ENCODE measurements around the gene NBAS. TPM values are rescaled to one million over a fixed set of nuclear protein-coding genes. Genes with fewer than 3 reads are reported as not detected.

The NBAS gene
- total and polyA plus RNA-seq, 10 of the 15 experiments (the other 5 are each of a cell fraction or from before 2014, with no cell fraction given), result 4.3 to 32.7 (median 20.8) TPM

GRCh38 chr2:15316370-15316814 lies 244.7 kb downstream of the NBAS start:
- ATAC-seq, result no peak
- H3K4me1 ChIP-seq (ENCODE audit: control insufficient read depth, insufficient read depth, low read length), result peaks cover 22% of the 10 kb centered on the region
- no peaks in the 10 kb centered on the region; the same call in 2 of the 3 replicates for H3K9me3 ChIP-seq (replicated peaks; ENCODE audit: control insufficient read depth, insufficient read depth, low read length)
- H2AFZ ChIP-seq (ENCODE audit: control insufficient read depth, low read depth, low read length), result no peak overlapping the region
- no peak for TF ChIP-seq RELB (IDR thresholded peaks at IDR 0.05; ENCODE audit: low read depth)
- no peak for TF ChIP-seq ZNF687 (IDR thresholded peaks at IDR 0.05)
- no peak for TF ChIP-seq CHD4 (IDR thresholded peaks at IDR 0.05)
- no peak for TF ChIP-seq ETV6 (conservative IDR thresholded peaks at IDR 0.05 in 1 of 2, IDR thresholded peaks at IDR 0.05 in 1 of 2; ENCODE audit: borderline replicate concordance in 1 of 2, low read depth in 1 of 2)
- no peak for TF ChIP-seq IKZF1 (conservative IDR thresholded peaks at IDR 0.05)
- TF ChIP-seq TARDBP (IDR thresholded peaks at IDR 0.05; ENCODE audit: borderline replicate concordance), result no peak
- no peak for TF ChIP-seq IKZF2 (IDR thresholded peaks at IDR 0.05)
- TF ChIP-seq TCF3 (IDR thresholded peaks at IDR 0.05; ENCODE audit: borderline replicate concordance, insufficient read depth, low read depth, low read length), result no peak
- no peak for TF ChIP-seq ZNF384 (IDR thresholded peaks at IDR 0.05; ENCODE audit: borderline replicate concordance, low read depth, low read length)
- no peak for TF ChIP-seq HCFC1 (IDR thresholded peaks at IDR 0.05; ENCODE audit: low read length)
- no peak for TF ChIP-seq PAX5 (IDR thresholded peaks at IDR 0.05; ENCODE audit: borderline replicate concordance, low read depth, low read length)
- TF ChIP-seq E4F1 (IDR thresholded peaks at IDR 0.05; ENCODE audit: borderline replicate concordance, partially characterized antibody), result no peak
- no peak for TF ChIP-seq PAX8 (IDR thresholded peaks at IDR 0.05)
- no peak for TF ChIP-seq PBX3 (IDR thresholded peaks at IDR 0.05; ENCODE audit: insufficient replicate concordance, low read depth, low read length)
- no peak for TF ChIP-seq CBX3 (IDR thresholded peaks at IDR 0.05; ENCODE audit: borderline replicate concordance, low read depth)
- no peak for TF ChIP-seq BRCA1 (IDR thresholded peaks at IDR 0.05; ENCODE audit: low read depth, low read length)
- no peak overlapping the region for H3K4me2 ChIP-seq (ENCODE audit: control insufficient read depth, insufficient read depth)
- no peak for DNase-seq (ENCODE audit: low read depth, low spot score)
- ChIA-PET POLR2A (no interaction called here), SMC1A (ENCODE audit: uncharacterized antibody, unreplicated experiment) (no interaction called here), RAD21 (ENCODE audit: unreplicated experiment) (no interaction called here), CTCF (no interaction called here)
- no peak overlapping the region for H3K9ac ChIP-seq (ENCODE audit: control insufficient read depth, insufficient read depth, low read length)
- H4K20me1 ChIP-seq (ENCODE audit: control insufficient read depth, insufficient read depth), result no peaks in the 10 kb centered on the region
- in situ Hi-C loops (cut with MboI), result no loop called here
- no peak overlapping the region for H3K27ac ChIP-seq (ENCODE audit: control insufficient read depth, insufficient read depth)
- BruUV-seq (replicated peaks), result no TSS peak
- intact Hi-C loops (cut with micrococcal nuclease; ENCODE audit: unreplicated experiment), result no loop called here
- no peaks in the 10 kb centered on the region for H3K36me3 ChIP-seq (ENCODE audit: control insufficient read depth in 2 of 2, insufficient read depth in 2 of 2, low read length in 1 of 2)
- no peaks in the 10 kb centered on the region for H3K27me3 ChIP-seq (replicated peaks in 1 of 2; ENCODE audit: control insufficient read depth in 2 of 2, insufficient read depth in 2 of 2, low read length in 1 of 2)
- no peak for FAIRE-seq
- H3K4me3 ChIP-seq, result no peak overlapping the region
- H3K79me2 ChIP-seq (ENCODE audit: control insufficient read depth, insufficient read depth, low read length), result no peaks in the 10 kb centered on the region
- 32% methylated on average over 12 of the region's 12 CpGs for WGBS (ENCODE audit: insufficient coverage, insufficient replicate concordance, low lambda C conversion rate, missing lambda C conversion rate)

Data from GM12878 (cell line).